Astrocyte of the spinal cord (primary cell): Measurements from ENCODE around the gene TOX2.

Experiments used
- DNase-seq: peaks from one replicate; pipeline ENCODE4 v3.0.0; 2011; ENCODE audit warnings: low read depth, low spot score
- H3K4me3 ChIP-seq: 2 replicates; pipeline ENCODE4 v1.5.1; 2011; ENCODE audit warnings: low read depth, mild to moderate bottlenecking, low read length, moderate library complexity
- CTCF ChIP-seq: IDR thresholded peaks from 2 replicates; pipeline ENCODE4 v1.5.1; 2012; ENCODE audit warnings: low read depth, mild to moderate bottlenecking, low read length, inconsistent platforms
- in situ Hi-C: cut with HindIII; loops from 2 replicates; pipeline ENCODE4 v1.10.0; 2017; ENCODE audit warnings: low sequenced_read_pairs

The TOX2 gene

GRCh38 chr20:44111712-44112335, 197.2 kb downstream of the TOX2 start:
- no peak for DNase-seq
- in situ Hi-C loops, result no loop called here
- no peak overlapping the region for H3K4me3 ChIP-seq
- no peak for TF ChIP-seq CTCF

GRCh38 chr20:44112456-44112855, 197.8 kb downstream of the TOX2 start:
- no peak overlapping the region for H3K4me3 ChIP-seq
- in situ Hi-C loops, result no loop called here
- no peak for TF ChIP-seq CTCF
- DNase-seq, result no peak

- no peak for TF ChIP-seq CTCF
- no peak overlapping the region for H3K4me3 ChIP-seq
- DNase-seq, result no peak
- in situ Hi-C loops, result no loop called here
These were observed 198.4 kb downstream of the TOX2 start for GRCh38 chr20:44112889-44113617.

- no peak for DNase-seq
- in situ Hi-C loops, result no loop called here
- H3K4me3 ChIP-seq, result no peak overlapping the region
- no peak for TF ChIP-seq CTCF
These were observed 199.1 kb downstream of the TOX2 start for GRCh38 chr20:44113618-44114376.

GRCh38 chr20:44115181-44115580, 200.5 kb downstream of the TOX2 start:
- no peak overlapping the region for H3K4me3 ChIP-seq
- DNase-seq, result no peak
- in situ Hi-C loops, result no loop called here
- no peak for TF ChIP-seq CTCF

GRCh38 chr20:44115762-44116644, 201.4 kb downstream of the TOX2 start:
- TF ChIP-seq CTCF, result no peak

More at GRCh38 chr20:44115762-44116644, 201.4 kb downstream of the TOX2 start:
- no peak for DNase-seq
- H3K4me3 ChIP-seq, result no peak overlapping the region
- in situ Hi-C loops, result no loop called here
